BLaER1 (cell line): ENCODE results near the gene PDE11A.

Experiments
- H3K27ac ChIP-seq: shearing (Covaris generic); formaldehyde crosslinking; 2 replicates; pipeline ENCODE4 v1.8.1; 2022
- H3K27me3 ChIP-seq: shearing (Covaris generic); formaldehyde crosslinking; 2 replicates; pipeline ENCODE4 v1.8.1; 2022
- H3K36me3 ChIP-seq: shearing (Covaris generic); formaldehyde crosslinking; 2 replicates; pipeline ENCODE4 v1.8.1; 2022
- H3K4me1 ChIP-seq: shearing (Covaris generic); formaldehyde crosslinking; 2 replicates; pipeline ENCODE4 v1.8.1; 2022
- H3K4me2 ChIP-seq: shearing (Covaris generic); formaldehyde crosslinking; 2 replicates; pipeline ENCODE4 v1.8.1; 2022
- H3K4me3 ChIP-seq: shearing (Covaris generic); formaldehyde crosslinking; 2 replicates; pipeline ENCODE4 v1.8.1; 2022
- H3K9ac ChIP-seq: shearing (Covaris generic); formaldehyde crosslinking; 2 replicates; pipeline ENCODE4 v1.8.1; 2022
- H3K9me3 ChIP-seq: shearing (Covaris generic); formaldehyde crosslinking; 2 replicates; pipeline ENCODE4 v1.8.1; 2022
- H4K20me1 ChIP-seq: shearing (Covaris generic); formaldehyde crosslinking; 2 replicates; pipeline ENCODE4 v1.8.1; 2022
- Cebpa-rat ChIP-seq: shearing (Covaris generic); IDR thresholded peaks from 2 replicates; pipeline ENCODE4 v1.8.1; 2022

The PDE11A gene

DNA sequence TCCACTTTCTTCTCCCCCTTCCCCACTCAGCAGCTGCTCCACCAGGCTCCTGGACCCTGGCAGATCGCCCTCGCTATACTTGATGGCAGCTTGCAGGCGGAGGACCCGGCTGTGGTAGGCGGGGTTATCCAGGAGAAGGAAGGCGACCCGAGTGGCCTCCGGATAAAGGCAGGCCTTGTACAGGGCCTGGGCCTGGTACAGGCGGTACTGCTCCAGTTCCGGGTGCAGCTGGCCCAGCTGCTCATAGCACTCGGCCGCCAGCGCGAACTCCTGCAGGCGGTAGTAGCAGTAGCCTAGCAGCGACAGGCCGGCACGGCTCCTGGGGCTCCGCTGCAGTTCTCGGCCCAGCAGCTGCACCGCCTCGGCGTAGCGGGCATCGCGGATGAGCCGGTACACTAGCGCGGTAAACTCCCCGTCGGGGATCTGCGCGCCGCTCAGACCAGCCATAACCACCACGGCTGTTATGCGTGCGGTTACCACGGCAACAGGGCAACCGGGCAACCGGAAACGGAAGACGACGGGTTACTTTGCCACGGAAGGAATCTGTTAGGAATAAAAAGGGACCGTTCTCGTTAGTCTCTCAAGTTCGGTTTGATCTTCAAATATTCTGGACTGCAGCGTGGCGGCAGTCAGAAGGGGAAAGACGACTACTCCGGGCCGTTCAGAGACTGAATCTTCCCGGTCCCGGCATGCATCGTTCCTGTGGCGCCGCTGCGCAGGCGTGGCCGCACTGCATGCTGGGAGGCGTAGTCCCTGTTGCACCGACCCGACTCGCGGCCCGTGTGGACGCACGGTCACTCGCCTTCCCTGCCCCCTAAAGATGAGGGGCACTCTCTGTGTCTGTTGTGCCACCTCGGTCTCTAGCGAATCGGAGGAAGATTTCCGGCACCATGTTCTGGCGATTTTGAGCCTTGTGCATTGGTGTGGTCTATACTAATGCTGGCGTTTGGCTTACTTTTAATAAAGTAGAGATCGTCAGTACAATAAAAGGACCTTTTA is 454.0 kb downstream of the PDE11A start:
- peak overlapping the region; percentile 71 for H3K4me2 ChIP-seq
- H3K9me3 ChIP-seq = peaks cover 5% of the 10 kb centered on the region; the same call in 1 of the 2 replicates
- TF ChIP-seq Cebpa-rat = no peak
- no peaks in the 10 kb centered on the region for H3K36me3 ChIP-seq
- H3K4me3 ChIP-seq = peak overlapping the region; percentile 71
- no peaks in the 10 kb centered on the region for H3K27me3 ChIP-seq
- peak overlapping the region; percentile 92 for H3K27ac ChIP-seq
- H4K20me1 ChIP-seq = no peaks in the 10 kb centered on the region
- peak overlapping the region; percentile 88 for H3K9ac ChIP-seq
- H3K4me1 ChIP-seq = peaks cover 25% of the 10 kb centered on the region

DNA sequence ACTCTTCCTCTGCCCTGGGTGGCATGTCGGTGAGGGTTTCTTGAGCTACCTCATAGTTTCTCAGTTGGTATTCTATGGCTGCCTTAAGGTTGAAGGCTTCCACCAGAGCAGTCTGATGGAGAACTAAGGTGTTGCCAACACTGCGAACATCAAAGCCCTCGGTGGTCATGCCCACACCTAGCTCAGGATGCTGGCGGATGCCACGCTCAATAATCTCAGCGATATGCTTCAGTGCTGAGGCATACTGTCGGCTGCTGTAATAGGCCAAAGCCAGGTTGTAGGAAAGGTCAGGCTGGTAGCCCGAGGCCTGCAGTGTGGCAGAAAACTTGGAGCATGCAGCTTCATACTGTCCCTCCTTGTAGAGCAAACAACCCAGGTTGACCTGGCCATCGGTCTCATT is 454.7 kb downstream of the PDE11A start:
- no peak overlapping the region for H3K9ac ChIP-seq
- H3K27ac ChIP-seq = no peak overlapping the region
- no peaks in the 10 kb centered on the region for H4K20me1 ChIP-seq
- H3K9me3 ChIP-seq = peaks cover 5% of the 10 kb centered on the region; the same call in 1 of the 2 replicates
- TF ChIP-seq Cebpa-rat = no peak
- peaks cover 18% of the 10 kb centered on the region for H3K4me1 ChIP-seq
- peak overlapping the region; percentile 71 for H3K4me3 ChIP-seq
- H3K27me3 ChIP-seq = no peaks in the 10 kb centered on the region
- no peaks in the 10 kb centered on the region for H3K36me3 ChIP-seq
- peak overlapping the region; percentile 71 for H3K4me2 ChIP-seq

DNA sequence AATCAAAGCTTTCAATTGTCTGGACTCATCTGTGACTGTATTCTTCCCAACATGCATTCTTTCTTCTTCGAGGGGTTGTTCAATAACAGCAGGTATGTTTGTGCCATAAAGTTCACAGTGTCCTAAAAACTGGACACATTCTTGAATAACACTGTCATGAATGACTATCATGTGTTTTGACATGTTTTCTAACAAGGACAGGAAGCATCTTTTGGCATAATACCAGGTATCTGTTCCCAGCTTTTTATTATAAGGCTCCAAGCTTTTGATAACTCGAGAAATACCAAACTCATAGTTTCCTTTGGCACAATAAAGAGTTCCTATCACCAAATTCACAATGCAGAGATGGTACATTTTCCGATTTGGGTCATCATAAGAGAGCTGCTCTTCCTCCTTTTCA is 455.8 kb downstream of the PDE11A start:
- Histone ChIP-seq H4K20me1 (no peaks in the 10 kb centered on the region), H3K4me3 (no peak overlapping the region), H3K4me2 (no peak overlapping the region), H3K4me1 (peaks cover 11% of the 10 kb centered on the region), H3K36me3 (no peaks in the 10 kb centered on the region), H3K27me3 (no peaks in the 10 kb centered on the region), H3K9ac (no peak overlapping the region), H3K27ac (no peak overlapping the region), H3K9me3 (peaks cover 5% of the 10 kb centered on the region; the same call in 1 of the 2 replicates)
- TF ChIP-seq Cebpa-rat = no peak

DNA sequence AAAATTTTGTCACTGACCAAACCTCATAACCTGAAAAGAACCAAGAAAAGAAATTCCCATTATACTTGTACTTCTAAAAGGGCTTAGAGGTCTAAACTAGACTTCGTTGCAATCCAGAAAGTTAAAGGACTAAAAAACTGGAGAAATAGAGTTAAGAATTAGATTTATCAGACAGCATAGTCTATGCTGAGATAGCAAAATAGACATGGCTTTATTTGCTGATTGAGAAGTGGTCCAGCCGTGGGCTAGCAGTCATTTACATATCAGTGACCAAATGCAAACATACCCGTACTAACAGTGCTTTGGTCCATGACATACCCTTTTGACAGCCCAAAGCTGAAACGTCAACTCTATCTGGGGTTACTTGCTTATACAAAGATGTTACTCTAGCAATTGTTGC is 456.5 kb downstream of the PDE11A start:
- Histone ChIP-seq H3K27me3 (no peaks in the 10 kb centered on the region), H3K4me2 (no peak overlapping the region), H3K27ac (no peak overlapping the region), H3K4me1 (peaks cover 11% of the 10 kb centered on the region), H3K36me3 (no peaks in the 10 kb centered on the region), H4K20me1 (no peaks in the 10 kb centered on the region), H3K9ac (no peak overlapping the region), H3K9me3 (peaks cover 5% of the 10 kb centered on the region; the same call in 1 of the 2 replicates), H3K4me3 (no peak overlapping the region)
- TF ChIP-seq Cebpa-rat = no peak

DNA sequence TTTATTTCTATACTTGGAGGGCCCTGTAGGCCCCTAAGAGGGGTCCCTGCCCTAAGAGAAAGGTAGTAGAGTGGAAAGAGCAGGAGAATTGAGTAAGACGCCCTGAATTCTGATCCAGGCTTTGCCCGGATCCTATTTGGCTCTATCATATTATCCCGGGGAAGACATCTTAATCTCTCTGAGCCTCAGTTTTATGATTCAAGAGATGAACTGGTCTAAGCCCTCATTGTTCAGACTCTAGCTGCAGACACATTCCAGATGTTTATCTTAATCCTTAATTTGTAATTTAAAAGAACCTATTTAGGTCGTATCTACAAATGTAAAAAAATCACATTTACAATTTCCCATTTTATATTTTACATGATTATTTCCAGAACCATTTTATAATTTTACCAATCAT is 459.9 kb downstream of the PDE11A start:
- Histone ChIP-seq H3K4me3 (no peak overlapping the region), H4K20me1 (no peaks in the 10 kb centered on the region), H3K4me2 (no peak overlapping the region), H3K27ac (no peak overlapping the region), H3K9me3 (peaks cover 19% of the 10 kb centered on the region; the same call in 1 of the 2 replicates), H3K36me3 (no peaks in the 10 kb centered on the region), H3K27me3 (no peaks in the 10 kb centered on the region), H3K9ac (no peak overlapping the region), H3K4me1 (no peaks in the 10 kb centered on the region)
- TF ChIP-seq Cebpa-rat = no peak

DNA sequence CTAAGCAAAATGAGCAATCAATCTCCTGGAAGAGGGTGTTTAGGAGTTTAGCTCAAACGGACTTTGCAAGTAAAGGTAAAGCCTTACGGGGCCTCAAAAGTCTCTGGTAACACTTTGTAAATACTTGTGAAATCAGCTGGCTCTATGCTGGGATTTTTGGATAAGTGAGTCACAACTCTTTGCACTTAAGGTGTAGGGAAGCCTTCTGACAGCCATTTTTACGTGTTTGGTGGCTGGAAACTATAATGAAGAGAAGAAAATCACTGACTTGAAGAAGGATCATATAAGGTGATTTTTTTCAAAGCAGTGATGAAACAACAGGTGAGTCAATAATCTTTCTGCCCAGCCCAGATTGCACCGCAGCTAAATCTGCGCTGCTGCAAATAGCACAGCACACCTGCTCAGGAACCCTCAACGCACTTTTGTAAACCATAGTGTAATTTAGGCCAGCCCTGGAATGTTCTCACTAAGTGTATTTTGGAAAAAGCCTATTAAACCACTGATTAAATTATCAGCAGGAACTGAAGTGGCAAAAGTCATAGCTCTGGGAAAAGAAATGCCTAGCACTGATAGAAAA is 461.2 kb downstream of the PDE11A start:
- no peak for TF ChIP-seq Cebpa-rat
- Histone ChIP-seq H3K4me2 (no peak overlapping the region), H3K27me3 (no peaks in the 10 kb centered on the region), H3K36me3 (no peaks in the 10 kb centered on the region), H3K9ac (no peak overlapping the region), H3K4me1 (no peaks in the 10 kb centered on the region), H3K27ac (no peak overlapping the region), H3K4me3 (no peak overlapping the region), H4K20me1 (no peaks in the 10 kb centered on the region), H3K9me3 (peaks cover 19% of the 10 kb centered on the region; the same call in 1 of the 2 replicates)

DNA sequence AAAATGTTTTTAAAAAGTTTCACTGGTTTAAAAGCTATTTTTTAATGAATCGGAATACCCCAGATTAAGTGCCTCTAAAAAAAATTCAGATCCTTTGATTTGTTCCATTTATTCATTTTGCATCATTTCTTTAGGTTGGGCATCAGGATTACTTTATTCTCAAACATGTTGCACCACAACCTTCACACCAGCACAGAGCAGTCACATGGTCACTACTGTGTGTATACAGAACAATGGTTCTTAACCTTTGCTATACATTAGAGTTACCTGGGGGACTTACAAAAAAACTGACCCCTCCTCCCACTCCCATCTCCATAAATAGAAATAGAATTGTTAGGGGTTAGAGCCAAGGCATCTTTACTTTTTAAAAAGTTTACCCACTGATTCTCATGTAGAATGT is 461.8 kb downstream of the PDE11A start:
- no peak overlapping the region for H3K4me3 ChIP-seq
- no peaks in the 10 kb centered on the region for H4K20me1 ChIP-seq
- no peak overlapping the region for H3K9ac ChIP-seq
- no peaks in the 10 kb centered on the region for H3K36me3 ChIP-seq
- no peaks in the 10 kb centered on the region for H3K27me3 ChIP-seq
- no peak for TF ChIP-seq Cebpa-rat
- H3K9me3 ChIP-seq = peaks cover 19% of the 10 kb centered on the region; the same call in 1 of the 2 replicates
- no peak overlapping the region for H3K27ac ChIP-seq
- H3K4me2 ChIP-seq = no peak overlapping the region
- H3K4me1 ChIP-seq = no peaks in the 10 kb centered on the region

DNA sequence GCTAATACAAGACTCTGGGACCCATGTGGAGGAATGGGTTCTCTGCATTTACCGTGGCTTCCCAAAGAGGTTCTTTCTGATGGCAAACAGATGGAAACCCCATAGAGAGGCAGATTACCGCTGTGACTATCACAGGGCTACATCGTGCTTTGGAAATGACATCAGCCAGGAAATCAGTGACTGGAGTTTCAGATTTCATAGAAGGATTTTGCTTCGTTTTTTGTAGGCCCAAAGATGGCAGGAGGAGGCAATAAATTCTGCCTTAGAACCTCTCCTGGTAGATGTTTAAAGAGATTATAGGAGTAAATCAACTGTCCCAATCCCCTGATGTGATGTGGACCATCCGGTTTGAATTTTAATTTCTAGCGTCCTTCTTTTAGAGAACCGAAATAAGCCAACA is 465.9 kb downstream of the PDE11A start:
- Histone ChIP-seq H3K9ac (no peak overlapping the region), H3K27me3 (no peaks in the 10 kb centered on the region), H3K4me3 (no peak overlapping the region), H3K27ac (no peak overlapping the region), H3K9me3 (peaks cover 19% of the 10 kb centered on the region; the same call in 1 of the 2 replicates), H3K36me3 (no peaks in the 10 kb centered on the region), H4K20me1 (no peaks in the 10 kb centered on the region), H3K4me1 (no peaks in the 10 kb centered on the region), H3K4me2 (no peak overlapping the region)
- TF ChIP-seq Cebpa-rat = no peak

DNA sequence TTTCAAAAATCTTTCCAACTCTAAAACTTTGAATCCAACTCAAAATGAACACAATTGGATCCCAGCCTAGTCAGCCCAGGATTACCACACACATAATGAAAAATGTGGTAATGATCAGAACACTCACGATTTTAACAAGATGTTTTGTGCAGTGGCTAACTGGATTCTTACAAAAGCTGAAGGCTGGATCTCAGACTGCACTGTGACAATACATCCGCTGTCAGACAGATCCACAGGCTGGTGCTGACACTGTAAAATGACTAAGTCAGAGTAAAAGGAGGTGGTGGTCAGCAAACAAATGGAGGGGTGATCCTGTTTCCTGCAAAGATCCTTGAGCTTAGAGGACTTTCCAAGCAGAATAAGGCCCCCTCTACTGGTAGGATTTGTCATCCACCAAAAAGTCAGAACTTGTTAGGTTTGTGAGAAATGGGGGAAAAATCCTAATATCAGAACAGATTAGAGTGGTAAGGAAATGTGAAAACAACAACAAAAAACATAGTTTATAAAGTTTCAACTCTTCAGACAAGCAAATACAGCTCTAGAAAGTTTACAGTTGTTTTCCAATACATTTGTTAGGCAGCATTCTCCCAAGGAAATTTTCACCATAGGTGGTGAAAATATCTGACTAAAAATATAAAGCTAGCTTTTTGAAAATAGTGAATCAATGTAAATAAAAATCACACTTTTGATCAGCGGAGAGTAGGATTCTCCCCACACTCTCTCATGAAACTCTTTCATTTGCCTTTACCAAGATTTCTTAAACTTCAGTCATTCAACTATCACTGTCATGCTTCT is 468.1 kb downstream of the PDE11A start:
- no peak overlapping the region for H3K4me2 ChIP-seq
- TF ChIP-seq Cebpa-rat = no peak
- H3K27ac ChIP-seq = no peak overlapping the region
- H3K9me3 ChIP-seq = peaks cover 17% of the 10 kb centered on the region; the same call in 1 of the 2 replicates
- no peak overlapping the region for H3K9ac ChIP-seq
- H3K36me3 ChIP-seq = no peaks in the 10 kb centered on the region
- H3K4me1 ChIP-seq = no peaks in the 10 kb centered on the region
- no peaks in the 10 kb centered on the region for H3K27me3 ChIP-seq
- H4K20me1 ChIP-seq = no peaks in the 10 kb centered on the region
- H3K4me3 ChIP-seq = no peak overlapping the region
